ENCODE data around the gene LLCFC1. TPM values are rescaled to one million over a fixed set of nuclear protein-coding genes. Genes with fewer than 3 reads are reported as not detected.

Gene LLCFC1
- total and polyA plus RNA-seq, 8 donors: 0.21 to 0.77 (median 0.43) TPM; not detected in 1

DNA sequence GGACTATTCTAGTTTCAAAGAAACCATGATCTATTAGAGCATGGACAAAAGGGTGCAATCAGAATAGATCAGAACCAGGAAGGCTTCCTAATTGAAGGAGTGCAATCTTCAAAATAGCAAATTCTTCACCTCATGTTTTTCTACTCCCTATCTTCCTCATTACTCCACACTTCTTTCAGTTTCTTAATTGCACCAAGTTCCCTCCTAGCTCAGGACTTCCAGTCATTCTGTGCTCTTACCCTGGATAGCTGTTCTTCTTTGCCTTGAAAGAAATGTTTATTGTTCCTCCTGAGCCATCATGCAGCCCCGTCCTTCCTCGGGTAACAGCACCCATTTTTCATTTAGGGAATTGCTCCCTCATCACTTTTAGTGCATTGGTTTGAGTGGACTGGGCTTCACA, 28.8 kb upstream of the LLCFC1 start:
- no peaks in the 10 kb centered on the region for H3K9me3 ChIP-seq
- H3K27ac ChIP-seq: no peak overlapping the region
- no peak for DNase-seq
- H3K27me3 ChIP-seq: no peaks in the 10 kb centered on the region
- intact Hi-C loops (cut with DNase I): no loop called here
- peak; percentile 10 for ATAC-seq
- no peaks in the 10 kb centered on the region for H3K36me3 ChIP-seq
- TF ChIP-seq, protein P1, sequence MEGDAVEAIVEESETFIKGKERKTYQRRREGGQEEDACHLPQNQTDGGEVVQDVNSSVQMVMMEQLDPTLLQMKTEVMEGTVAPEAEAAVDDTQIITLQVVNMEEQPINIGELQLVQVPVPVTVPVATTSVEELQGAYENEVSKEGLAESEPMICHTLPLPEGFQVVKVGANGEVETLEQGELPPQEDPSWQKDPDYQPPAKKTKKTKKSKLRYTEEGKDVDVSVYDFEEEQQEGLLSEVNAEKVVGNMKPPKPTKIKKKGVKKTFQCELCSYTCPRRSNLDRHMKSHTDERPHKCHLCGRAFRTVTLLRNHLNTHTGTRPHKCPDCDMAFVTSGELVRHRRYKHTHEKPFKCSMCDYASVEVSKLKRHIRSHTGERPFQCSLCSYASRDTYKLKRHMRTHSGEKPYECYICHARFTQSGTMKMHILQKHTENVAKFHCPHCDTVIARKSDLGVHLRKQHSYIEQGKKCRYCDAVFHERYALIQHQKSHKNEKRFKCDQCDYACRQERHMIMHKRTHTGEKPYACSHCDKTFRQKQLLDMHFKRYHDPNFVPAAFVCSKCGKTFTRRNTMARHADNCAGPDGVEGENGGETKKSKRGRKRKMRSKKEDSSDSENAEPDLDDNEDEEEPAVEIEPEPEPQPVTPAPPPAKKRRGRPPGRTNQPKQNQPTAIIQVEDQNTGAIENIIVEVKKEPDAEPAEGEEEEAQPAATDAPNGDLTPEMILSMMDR (IDR thresholded peaks at IDR 0.05): no peak
- peaks cover 0 to 20% of the 10 kb centered on the region in 2 donors for H3K4me1 ChIP-seq
- no peak overlapping the region for H3K4me3 ChIP-seq

DNA sequence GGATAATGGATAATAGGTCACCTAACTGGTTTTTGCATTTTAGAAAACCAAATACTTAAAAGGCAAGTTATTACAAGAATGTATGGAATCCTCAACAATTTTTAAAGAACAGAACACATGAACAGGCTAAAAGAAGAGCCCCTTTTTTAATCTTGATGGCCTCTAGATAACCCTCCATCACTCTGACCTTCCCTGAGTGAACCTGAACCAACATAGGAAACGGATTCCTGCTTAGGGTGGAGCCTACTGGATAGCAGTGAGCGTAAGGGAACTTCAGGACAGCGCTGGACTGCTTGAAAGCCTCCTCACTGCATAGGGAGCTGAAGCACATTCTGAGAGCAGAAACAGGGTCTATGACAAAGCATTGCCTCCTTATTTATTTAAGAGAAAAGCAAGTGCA, 26.2 kb upstream of the LLCFC1 start:
- no peak for DNase-seq
- TF ChIP-seq, protein P1 (IDR thresholded peaks at IDR 0.05): no peak

DNA sequence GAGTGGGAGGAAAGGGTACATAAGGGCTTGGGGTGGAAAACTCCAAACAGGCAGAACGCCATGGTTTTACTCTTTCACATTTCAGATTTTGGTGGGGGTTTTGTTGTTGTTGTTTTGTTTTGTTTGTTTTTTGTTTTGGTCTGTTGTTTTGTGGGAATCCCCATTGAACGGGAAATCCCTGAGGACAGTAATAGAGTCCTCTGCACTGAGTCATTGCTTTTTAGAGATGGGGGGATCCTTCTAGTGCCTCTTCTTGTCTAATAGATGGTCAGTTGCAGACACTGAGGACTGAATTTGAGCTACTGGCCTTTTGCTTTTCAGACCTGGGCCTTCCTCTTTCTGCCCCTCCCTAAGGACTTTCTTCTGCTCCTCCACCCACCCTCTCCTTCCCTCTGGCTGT, 25.7 kb upstream of the LLCFC1 start:
- TF ChIP-seq, protein P1 (IDR thresholded peaks at IDR 0.05): no peak
- intact Hi-C loops (cut with DNase I): no loop called here
- no peak for ATAC-seq

More for the DNA sequence above, 26.2 kb upstream of the LLCFC1 start:
- peak; percentile 38 for ATAC-seq
- Histone ChIP-seq H3K27me3 (no peaks in the 10 kb centered on the region), H3K4me3 (no peak overlapping the region), H3K27ac (no peak overlapping the region), H3K36me3 (no peaks in the 10 kb centered on the region), H3K9me3 (no peaks in the 10 kb centered on the region), H3K4me1 (peaks cover 0 to 20% of the 10 kb centered on the region in 2 donors)
- intact Hi-C loops (cut with DNase I): no loop called here

DNA sequence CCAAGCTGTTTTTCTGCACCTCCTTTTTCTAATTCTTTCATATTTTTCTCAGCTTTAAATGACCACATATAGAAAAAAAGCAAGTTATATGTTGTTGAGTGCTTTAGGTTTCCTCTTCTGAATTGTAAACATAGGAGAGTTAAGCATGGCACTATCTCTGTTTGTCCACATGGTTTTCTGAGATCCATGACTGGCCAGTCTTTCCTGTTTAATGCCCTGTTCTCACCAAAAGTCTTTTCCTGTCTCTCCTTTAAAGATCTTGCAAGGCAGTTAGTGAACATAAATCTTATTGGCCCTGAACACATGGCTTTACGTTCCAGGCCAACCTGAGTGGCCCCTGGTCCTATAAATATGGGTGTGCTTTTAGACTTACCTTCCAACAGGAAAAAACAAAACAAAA, 25.2 kb upstream of the LLCFC1 start:
- ATAC-seq (no peak), DNase-seq (no peak)
- H3K9me3 ChIP-seq: no peaks in the 10 kb centered on the region
- no peak overlapping the region for H3K27ac ChIP-seq
- TF ChIP-seq, protein P1 (IDR thresholded peaks at IDR 0.05): no peak
- H3K36me3 ChIP-seq: no peaks in the 10 kb centered on the region
- intact Hi-C loops (cut with DNase I): no loop called here
- no peak overlapping the region for H3K4me3 ChIP-seq
- H3K4me1 ChIP-seq: peaks cover 0 to 16% of the 10 kb centered on the region in 2 donors
- H3K27me3 ChIP-seq: no peaks in the 10 kb centered on the region

More for the DNA sequence above, 25.7 kb upstream of the LLCFC1 start:
- Histone ChIP-seq H3K36me3 (no peaks in the 10 kb centered on the region), H3K27ac (no peak overlapping the region), H3K9me3 (no peaks in the 10 kb centered on the region), H3K4me3 (no peak overlapping the region), H3K27me3 (no peaks in the 10 kb centered on the region), H3K4me1 (peaks cover 0 to 20% of the 10 kb centered on the region in 2 donors)
- DNase-seq: no peak

DNA sequence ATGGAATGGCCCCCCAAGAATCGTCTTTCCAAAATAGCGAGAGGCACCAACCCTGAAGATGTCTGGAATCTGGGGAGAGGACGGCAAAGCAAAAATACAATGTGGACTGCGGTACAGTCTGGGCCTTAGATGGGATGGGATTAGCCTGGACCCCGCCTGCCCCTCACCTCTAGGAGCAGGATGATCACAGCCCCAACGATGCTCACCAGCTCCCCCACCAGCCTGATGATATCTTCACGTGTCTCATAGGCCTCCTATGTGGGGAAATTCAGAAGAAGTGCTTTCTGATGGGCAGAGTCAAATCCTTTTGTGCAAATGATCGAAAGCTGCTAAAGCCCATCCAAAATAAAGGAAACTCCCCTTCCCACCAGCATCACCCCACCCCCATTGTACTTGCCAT, 24.0 kb upstream of the LLCFC1 start:
- no peak for ATAC-seq
- no peak for DNase-seq
- Histone ChIP-seq H3K27ac (no peak overlapping the region), H3K9me3 (no peaks in the 10 kb centered on the region), H3K27me3 (no peaks in the 10 kb centered on the region), H3K4me1 (peaks cover 0 to 4% of the 10 kb centered on the region in 2 donors), H3K4me3 (no peak overlapping the region), H3K36me3 (no peaks in the 10 kb centered on the region)
- TF ChIP-seq, protein P1 (IDR thresholded peaks at IDR 0.05): no peak
- intact Hi-C loops (cut with DNase I): no loop called here

Data from left lung (tissue), 10 donors.